SH-SY5Y (cell line): ENCODE measurements around the gene FXR1.

Experiments used
- GATA2 ChIP-seq: IDR thresholded peaks from 2 replicates; pipeline ENCODE4 v1.6.1; 2011; ENCODE audit warnings: mild to moderate bottlenecking, low read depth, low read length
- GATA3 ChIP-seq: IDR thresholded peaks from 2 replicates; pipeline ENCODE4 v1.6.1; 2011; ENCODE audit warnings: low read depth, mild to moderate bottlenecking, low read length, moderate library complexity

- TF ChIP-seq GATA3: no peak
- no peak for TF ChIP-seq GATA2
Observed at GRCh38 chr3:180962530-180962929, 50.1 kb downstream of the FXR1 start.
